ENCODE results near the gene HOXA7.

GRCh38 chr7:27203964-27204594 is 47.6 kb upstream of the HOXA7 start:
- TF ChIP-seq, protein P1, sequence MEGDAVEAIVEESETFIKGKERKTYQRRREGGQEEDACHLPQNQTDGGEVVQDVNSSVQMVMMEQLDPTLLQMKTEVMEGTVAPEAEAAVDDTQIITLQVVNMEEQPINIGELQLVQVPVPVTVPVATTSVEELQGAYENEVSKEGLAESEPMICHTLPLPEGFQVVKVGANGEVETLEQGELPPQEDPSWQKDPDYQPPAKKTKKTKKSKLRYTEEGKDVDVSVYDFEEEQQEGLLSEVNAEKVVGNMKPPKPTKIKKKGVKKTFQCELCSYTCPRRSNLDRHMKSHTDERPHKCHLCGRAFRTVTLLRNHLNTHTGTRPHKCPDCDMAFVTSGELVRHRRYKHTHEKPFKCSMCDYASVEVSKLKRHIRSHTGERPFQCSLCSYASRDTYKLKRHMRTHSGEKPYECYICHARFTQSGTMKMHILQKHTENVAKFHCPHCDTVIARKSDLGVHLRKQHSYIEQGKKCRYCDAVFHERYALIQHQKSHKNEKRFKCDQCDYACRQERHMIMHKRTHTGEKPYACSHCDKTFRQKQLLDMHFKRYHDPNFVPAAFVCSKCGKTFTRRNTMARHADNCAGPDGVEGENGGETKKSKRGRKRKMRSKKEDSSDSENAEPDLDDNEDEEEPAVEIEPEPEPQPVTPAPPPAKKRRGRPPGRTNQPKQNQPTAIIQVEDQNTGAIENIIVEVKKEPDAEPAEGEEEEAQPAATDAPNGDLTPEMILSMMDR (IDR thresholded peaks at IDR 0.05) = no peak
- TF ChIP-seq EP300 (IDR thresholded peaks at IDR 0.05; ENCODE audit: borderline replicate concordance in 1 of 2, low read depth in 1 of 2, low read length in 1 of 2) (no peak), JUND (IDR thresholded peaks at IDR 0.05) (no peak), FOXM1 (IDR thresholded peaks at IDR 0.05; ENCODE audit: low read depth) (no peak), SMC3 (IDR thresholded peaks at IDR 0.05; ENCODE audit: low read depth, low read length) (no peak), IRF3 (IDR thresholded peaks at IDR 0.05; ENCODE audit: low read depth, low read length) (no peak), MAX (IDR thresholded peaks at IDR 0.05; ENCODE audit: low read depth) (no peak), SIN3A (IDR thresholded peaks at IDR 0.05; ENCODE audit: borderline replicate concordance, low read depth, low read length) (no peak), POLR2AphosphoS5 (IDR thresholded peaks at IDR 0.05; ENCODE audit: low read depth, low read length) (no peak), RAD21 (IDR thresholded peaks at IDR 0.05; ENCODE audit: low read length) (no peak), CHD2 (IDR thresholded peaks at IDR 0.05; ENCODE audit: low read length, partially characterized antibody) (no peak), RCOR1 (IDR thresholded peaks at IDR 0.05; ENCODE audit: low read length) (no peak)
- TF ChIP-seq, protein P2, sequence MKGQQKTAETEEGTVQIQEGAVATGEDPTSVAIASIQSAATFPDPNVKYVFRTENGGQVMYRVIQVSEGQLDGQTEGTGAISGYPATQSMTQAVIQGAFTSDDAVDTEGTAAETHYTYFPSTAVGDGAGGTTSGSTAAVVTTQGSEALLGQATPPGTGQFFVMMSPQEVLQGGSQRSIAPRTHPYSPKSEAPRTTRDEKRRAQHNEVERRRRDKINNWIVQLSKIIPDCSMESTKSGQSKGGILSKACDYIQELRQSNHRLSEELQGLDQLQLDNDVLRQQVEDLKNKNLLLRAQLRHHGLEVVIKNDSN (IDR thresholded peaks at IDR 0.05; ENCODE audit: borderline replicate concordance, low read depth) = no peak

All from SK-N-SH (cell line).